Superior temporal gyrus (tissue), 1 donor: ENCODE results near the gene PLSCR5.
A peak's percentile ranks its signal among the peaks of the same experiment; 100 is the strongest.

Experiments
- DNase-seq: peaks from one replicate; pipeline ENCODE4 v3.0.0-alpha.2; 2016; ENCODE audit errors: extremely low spot score

PLSCR5 gene

GRCh38 chr3:146544002-146544928 lies 60.9 kb downstream of the PLSCR5 start, which contains the start of gene PLSCR1:
Gene PLSCR1, minus strand, starts transcription at chr3:146544607. Its CDS starts 8,055 bp downstream, at chr3:146536552.
- peak; percentile 72 for DNase-seq

- no peak for DNase-seq
Observed at GRCh38 chr3:146543461-146544001, 61.6 kb downstream of the PLSCR5 start.

- no peak for DNase-seq
Observed at GRCh38 chr3:146542978-146543377, 62.2 kb downstream of the PLSCR5 start.

- no peak for DNase-seq
Observed at GRCh38 chr3:146542179-146542578, 63.0 kb downstream of the PLSCR5 start.

- no peak for DNase-seq
Observed at GRCh38 chr3:146540978-146541377, 64.2 kb downstream of the PLSCR5 start.

- no peak for DNase-seq
Observed at GRCh38 chr3:146540236-146540635, 64.9 kb downstream of the PLSCR5 start.

GRCh38 chr3:146539315-146539714 lies 65.8 kb downstream of the PLSCR5 start:
- DNase-seq, result no peak

GRCh38 chr3:146537603-146538002 lies 67.5 kb downstream of the PLSCR5 start:
- DNase-seq, result no peak

GRCh38 chr3:146536681-146537080 lies 68.5 kb downstream of the PLSCR5 start:
- DNase-seq, result no peak
